GM18858 (cell line): ENCODE results near the gene GSC.
"Not testable (repeated sequence)": the region's sequence is repeated elsewhere in the genome, so short reads cannot be mapped to it uniquely, and the experiment has no call there.

Experiments used
- ATAC-seq: cut with Tn5 transposase; IDR thresholded peaks from one replicate; pipeline ENCODE4 v1.9.1; 2021; ENCODE audit not compliant: unreplicated experiment

GSC gene

GRCh38 chr14:94747153-94747552, 22.8 kb downstream of the GSC start:
- not testable (repeated sequence) for ATAC-seq

- no peak for ATAC-seq
Observed at GRCh38 chr14:94746131-94746530, 23.8 kb downstream of the GSC start.

GRCh38 chr14:94738751-94739150, 31.2 kb downstream of the GSC start:
- ATAC-seq: no peak

GRCh38 chr14:94738097-94738496, 31.8 kb downstream of the GSC start:
- ATAC-seq: no peak

GRCh38 chr14:94728950-94729349, 41.0 kb downstream of the GSC start:
- ATAC-seq: no peak

- not testable (repeated sequence) for ATAC-seq
Observed at GRCh38 chr14:94728440-94728839, 41.5 kb downstream of the GSC start.

GRCh38 chr14:94726649-94727048, 43.3 kb downstream of the GSC start:
- ATAC-seq: not testable (repeated sequence)

GRCh38 chr14:94724993-94725392, 44.9 kb downstream of the GSC start:
- ATAC-seq: no peak

GRCh38 chr14:94722397-94722796, 47.5 kb downstream of the GSC start:
- ATAC-seq: no peak
